Upper lobe of right lung (tissue), 1 donor: ENCODE results near the gene ITPK1. TPM values are rescaled to one million over a fixed set of nuclear protein-coding genes. Genes with fewer than 3 reads are reported as not detected.

Experiments used
- ATAC-seq: fragments of 200-7000 bp; cut with Tn5 transposase; one replicate; pipeline ENCODE4 v1.9.1; 2020; ENCODE audit warnings: mild to moderate bottlenecking, moderate library complexity
- DNase-seq: peaks from one replicate; pipeline ENCODE4 v3.0.0-alpha.2; 2020
- H3K27ac ChIP-seq: fragments of 200-600 bp; one replicate; pipeline ENCODE4 v1.8.0; 2022
- H3K27me3 ChIP-seq: fragments of 200-600 bp; one replicate; pipeline ENCODE4 v1.8.0; 2022; ENCODE audit warnings: mild to moderate bottlenecking
- H3K36me3 ChIP-seq: fragments of 200-600 bp; one replicate; pipeline ENCODE4 v1.8.0; 2022
- H3K4me1 ChIP-seq: fragments of 200-600 bp; one replicate; pipeline ENCODE4 v1.8.0; 2022
- H3K4me3 ChIP-seq: fragments of 200-600 bp; one replicate; pipeline ENCODE4 v1.8.0; 2022; ENCODE audit warnings: mild to moderate bottlenecking
- H3K9me3 ChIP-seq: fragments of 200-600 bp; one replicate; pipeline ENCODE4 v1.8.0; 2022
- CTCF ChIP-seq: fragments of 200-600 bp; IDR thresholded peaks from one replicate; pipeline ENCODE4 v1.8.0; 2022; ENCODE audit warnings: antibody characterized with exemption
- intact Hi-C: fragments of 100-400 bp; cut with DNase I; formaldehyde crosslinking; loops from one replicate; pipeline ENCODE4 v1.11.0; 2022
- total RNA-seq: library from RNA; stranded (reverse); fragmentation: NEBNext Ultra II Directional; extraction: Animal tissue kit (Norgen Biotek cat#: 25700); gene quantifications from one replicate; pipeline ENCODE4 v1.2.1, GENCODE V29; 2021
- donor health status: DM: no; HTN: yes; CAD: no; lungs with severe emphysema.

ITPK1 gene
- total RNA-seq, 1 donor from 2014 or later, result 96.9 TPM

GRCh38 chr14:93010522-93011140 lies 105.1 kb downstream of the ITPK1 start:
- peaks cover 3% of the 10 kb centered on the region for H3K36me3 ChIP-seq
- TF ChIP-seq CTCF, result no peak
- no peaks in the 10 kb centered on the region for H3K9me3 ChIP-seq
- peaks cover 46% of the 10 kb centered on the region for H3K4me1 ChIP-seq
- ATAC-seq, result no peak
- no peaks in the 10 kb centered on the region for H3K27me3 ChIP-seq
- no peak overlapping the region for H3K4me3 ChIP-seq
- H3K27ac ChIP-seq, result no peak overlapping the region
- intact Hi-C loops, result no loop called here
- no peak for DNase-seq

- no peaks in the 10 kb centered on the region for H3K27me3 ChIP-seq
- DNase-seq, result no peak
- intact Hi-C loops, result no loop called here
Observed at GRCh38 chr14:93010130-93010499, 105.6 kb downstream of the ITPK1 start.

DNA sequence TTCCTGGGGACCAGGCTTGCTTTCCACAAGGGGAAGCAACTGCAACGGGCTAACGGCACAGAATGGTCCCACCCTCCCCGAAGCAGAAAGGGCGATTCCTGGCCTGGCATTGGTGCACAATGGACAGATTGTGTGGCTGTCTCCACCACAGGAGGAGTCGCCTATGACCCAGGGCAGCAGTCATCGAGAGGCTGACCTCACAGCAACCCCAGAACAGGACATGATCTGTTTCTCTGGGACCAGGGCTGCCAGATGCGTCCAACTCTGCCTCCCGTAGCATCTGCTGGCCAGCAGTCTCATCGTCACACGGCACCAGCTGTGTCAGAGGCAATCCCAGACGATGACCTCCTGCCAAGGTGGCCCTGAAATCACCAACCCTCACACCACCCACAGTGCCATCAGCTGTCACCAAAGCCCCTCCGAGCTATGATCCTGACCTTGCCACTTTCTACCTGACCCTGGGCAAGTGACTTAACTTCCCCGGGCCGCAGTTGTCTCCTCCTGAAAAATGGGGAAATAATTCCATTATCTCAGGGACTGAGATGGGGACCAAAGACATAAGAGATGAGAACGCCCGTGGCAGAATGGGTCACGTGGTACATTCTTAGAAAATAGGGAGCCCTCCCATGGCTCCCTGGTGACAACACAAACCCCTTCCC lies 106.1 kb downstream of the ITPK1 start:
- Histone ChIP-seq H3K27me3 (no peaks in the 10 kb centered on the region), H3K4me3 (no peak overlapping the region), H3K4me1 (peaks cover 46% of the 10 kb centered on the region), H3K9me3 (no peaks in the 10 kb centered on the region), H3K27ac (no peak overlapping the region), H3K36me3 (no peaks in the 10 kb centered on the region)
- intact Hi-C loops, result no loop called here
- DNase-seq, result no peak
- TF ChIP-seq CTCF, result no peak
- ATAC-seq, result peak; percentile 8

More at GRCh38 chr14:93010130-93010499, 105.6 kb downstream of the ITPK1 start:
- Histone ChIP-seq H3K9me3 (no peaks in the 10 kb centered on the region), H3K27ac (no peak overlapping the region), H3K4me3 (no peak overlapping the region), H3K4me1 (peaks cover 46% of the 10 kb centered on the region), H3K36me3 (no peaks in the 10 kb centered on the region)
- no peak for TF ChIP-seq CTCF
- ATAC-seq, result no peak

GRCh38 chr14:93008381-93008780 lies 107.3 kb downstream of the ITPK1 start:
- no peak overlapping the region for H3K4me3 ChIP-seq
- no peaks in the 10 kb centered on the region for H3K9me3 ChIP-seq
- H3K27me3 ChIP-seq, result no peaks in the 10 kb centered on the region
- no peak for DNase-seq
- H3K27ac ChIP-seq, result no peak overlapping the region
- intact Hi-C loops, result no loop called here
- peaks cover 34% of the 10 kb centered on the region for H3K4me1 ChIP-seq
- H3K36me3 ChIP-seq, result no peaks in the 10 kb centered on the region
- no peak for ATAC-seq
- TF ChIP-seq CTCF, result no peak

- TF ChIP-seq CTCF, result no peak
- ATAC-seq (peak; percentile 72), DNase-seq (no peak)
- Histone ChIP-seq H3K27me3 (no peaks in the 10 kb centered on the region), H3K36me3 (no peaks in the 10 kb centered on the region), H3K27ac (no peak overlapping the region), H3K4me1 (peaks cover 25% of the 10 kb centered on the region), H3K4me3 (no peak overlapping the region), H3K9me3 (no peaks in the 10 kb centered on the region)
- intact Hi-C loops, result no loop called here
Observed at GRCh38 chr14:93007225-93007997, 108.3 kb downstream of the ITPK1 start.
